H54 (cell line): ENCODE results near the gene SERPINA6.
"Not testable (repeated sequence)": the region's sequence is repeated elsewhere in the genome, so short reads cannot be mapped to it uniquely, and the experiment has no call there.

Experiments used
- DNase-seq: peaks from one replicate; pipeline ENCODE4 v3.0.0; 2011; ENCODE audit warnings: low spot score, mixed read lengths; ENCODE audit not compliant: insufficient read length
- FAIRE-seq: peaks from 3 replicates; lab custom pipeline; 2011; peaks lifted over from hg19 to GRCh38; lab: Jason Lieb, UNC
- POLR2A ChIP-seq: IDR thresholded peaks from 2 replicates; pipeline ENCODE4 v1.6.1; 2011; ENCODE audit warnings: low read depth, mild to moderate bottlenecking, low read length

SERPINA6 gene

GRCh38 chr14:94284221-94284620, 38.9 kb downstream of the SERPINA6 start:
- no peak for FAIRE-seq
- no peak for DNase-seq
- no peak for TF ChIP-seq POLR2A

GRCh38 chr14:94282991-94283723, 40.0 kb downstream of the SERPINA6 start:
- TF ChIP-seq POLR2A, result no peak
- FAIRE-seq (no peak), DNase-seq (no peak)

GRCh38 chr14:94278731-94279130, 44.4 kb downstream of the SERPINA6 start:
- DNase-seq, result no peak
- TF ChIP-seq POLR2A, result no peak
- no peak for FAIRE-seq

GRCh38 chr14:94276898-94277561, 46.1 kb downstream of the SERPINA6 start:
- not testable (repeated sequence) for DNase-seq, FAIRE-seq

- no peak for TF ChIP-seq POLR2A
- FAIRE-seq (no peak), DNase-seq (no peak)
These were observed 54.0 kb downstream of the SERPINA6 start for GRCh38 chr14:94269156-94269555.

GRCh38 chr14:94268582-94268981, 54.6 kb downstream of the SERPINA6 start:
- not testable (repeated sequence) for FAIRE-seq, DNase-seq

GRCh38 chr14:94267352-94267751, 55.8 kb downstream of the SERPINA6 start:
- no peak for TF ChIP-seq POLR2A
- FAIRE-seq (no peak), DNase-seq (no peak)

- not testable (repeated sequence) for FAIRE-seq, DNase-seq
These were observed 58.9 kb downstream of the SERPINA6 start for GRCh38 chr14:94264195-94264594.
